GM06990 (cell line): ENCODE results near the gene HLCS.

Experiments used
- DNase-seq: peaks from one replicate; pipeline ENCODE4 v3.0.0-alpha.2; 2011; ENCODE audit not compliant: insufficient read length; ENCODE audit errors: extremely low read depth
- H3K27me3 ChIP-seq: replicated peaks from 2 replicates; pipeline ENCODE4 v1.6.0; 2011; ENCODE audit warnings: low read length; ENCODE audit not compliant: control insufficient read depth, insufficient read depth
- H3K36me3 ChIP-seq: 2 replicates; pipeline ENCODE4 v1.5.1; 2011; ENCODE audit warnings: low read length; ENCODE audit not compliant: control insufficient read depth, insufficient read depth
- H3K4me3 ChIP-seq: replicated peaks from 2 replicates; pipeline ENCODE4 v1.5.1; 2011; ENCODE audit warnings: low read depth, mild to moderate bottlenecking, control low read depth, low read length
- CTCF ChIP-seq: IDR thresholded peaks from 2 replicates; pipeline ENCODE4 v1.5.1; 2011; ENCODE audit warnings: low read length, control low read depth, mild to moderate bottlenecking, inconsistent platforms; ENCODE audit not compliant: insufficient read depth, poor library complexity, severe bottlenecking

HLCS gene

GRCh38 chr21:36803051-36803645 is 163.3 kb downstream of the HLCS start:
- no peak for DNase-seq
- H3K27me3 ChIP-seq: no peaks in the 10 kb centered on the region
- no peaks in the 10 kb centered on the region for H3K36me3 ChIP-seq
- no peak for TF ChIP-seq CTCF
- H3K4me3 ChIP-seq: no peak overlapping the region

GRCh38 chr21:36800734-36801133 is 165.7 kb downstream of the HLCS start:
- Histone ChIP-seq H3K27me3 (no peaks in the 10 kb centered on the region), H3K4me3 (no peak overlapping the region), H3K36me3 (no peaks in the 10 kb centered on the region)
- no peak for TF ChIP-seq CTCF
- no peak for DNase-seq

- no peak for TF ChIP-seq CTCF
- no peaks in the 10 kb centered on the region for H3K27me3 ChIP-seq
- no peaks in the 10 kb centered on the region for H3K36me3 ChIP-seq
- no peak for DNase-seq
- H3K4me3 ChIP-seq: no peak overlapping the region
Observed at GRCh38 chr21:36799869-36800268, 166.6 kb downstream of the HLCS start.

GRCh38 chr21:36798491-36798890 is 168.0 kb downstream of the HLCS start:
- Histone ChIP-seq H3K27me3 (no peaks in the 10 kb centered on the region), H3K36me3 (no peaks in the 10 kb centered on the region), H3K4me3 (no peak overlapping the region)
- TF ChIP-seq CTCF: no peak
- DNase-seq: no peak

- no peak for DNase-seq
- no peak for TF ChIP-seq CTCF
- Histone ChIP-seq H3K36me3 (no peaks in the 10 kb centered on the region), H3K27me3 (no peaks in the 10 kb centered on the region), H3K4me3 (no peak overlapping the region)
Observed at GRCh38 chr21:36796070-36796469, 170.4 kb downstream of the HLCS start.

- Histone ChIP-seq H3K4me3 (no peak overlapping the region), H3K36me3 (no peaks in the 10 kb centered on the region), H3K27me3 (no peaks in the 10 kb centered on the region)
- no peak for TF ChIP-seq CTCF
- DNase-seq: no peak
Observed at GRCh38 chr21:36792505-36792967, 173.9 kb downstream of the HLCS start.
